ENCODE results near the gene HSD11B2.

Gene HSD11B2

DNA sequence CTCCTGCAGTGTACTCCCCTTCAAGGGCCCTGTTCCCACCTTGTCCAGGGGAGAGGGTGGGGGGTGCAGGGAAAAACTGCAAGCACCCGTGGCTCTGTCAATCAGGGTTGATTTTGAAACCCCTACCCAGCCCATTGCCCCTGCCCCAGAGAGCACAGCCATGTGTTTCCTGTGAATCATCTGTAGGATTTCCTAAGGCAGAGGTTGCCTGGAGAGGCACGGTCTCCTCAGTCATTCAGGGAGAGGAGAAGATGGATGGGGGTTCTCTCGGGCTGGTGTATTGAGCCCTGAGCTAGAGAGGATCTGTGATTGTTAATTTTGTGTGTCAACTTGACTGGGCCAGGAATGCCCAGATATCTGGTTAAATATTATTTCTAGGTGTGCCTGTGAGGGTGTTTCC, 55.9 kb downstream of the HSD11B2 start:
- Histone ChIP-seq H3K4me3 (ENCODE audit: low read depth, low read length) (no peak overlapping the region), H3K27me3 (replicated peaks) (no peaks in the 10 kb centered on the region), H3K36me3 (replicated peaks) (no peaks in the 10 kb centered on the region), H3K27ac (no peak overlapping the region)
- TF ChIP-seq, protein P1, sequence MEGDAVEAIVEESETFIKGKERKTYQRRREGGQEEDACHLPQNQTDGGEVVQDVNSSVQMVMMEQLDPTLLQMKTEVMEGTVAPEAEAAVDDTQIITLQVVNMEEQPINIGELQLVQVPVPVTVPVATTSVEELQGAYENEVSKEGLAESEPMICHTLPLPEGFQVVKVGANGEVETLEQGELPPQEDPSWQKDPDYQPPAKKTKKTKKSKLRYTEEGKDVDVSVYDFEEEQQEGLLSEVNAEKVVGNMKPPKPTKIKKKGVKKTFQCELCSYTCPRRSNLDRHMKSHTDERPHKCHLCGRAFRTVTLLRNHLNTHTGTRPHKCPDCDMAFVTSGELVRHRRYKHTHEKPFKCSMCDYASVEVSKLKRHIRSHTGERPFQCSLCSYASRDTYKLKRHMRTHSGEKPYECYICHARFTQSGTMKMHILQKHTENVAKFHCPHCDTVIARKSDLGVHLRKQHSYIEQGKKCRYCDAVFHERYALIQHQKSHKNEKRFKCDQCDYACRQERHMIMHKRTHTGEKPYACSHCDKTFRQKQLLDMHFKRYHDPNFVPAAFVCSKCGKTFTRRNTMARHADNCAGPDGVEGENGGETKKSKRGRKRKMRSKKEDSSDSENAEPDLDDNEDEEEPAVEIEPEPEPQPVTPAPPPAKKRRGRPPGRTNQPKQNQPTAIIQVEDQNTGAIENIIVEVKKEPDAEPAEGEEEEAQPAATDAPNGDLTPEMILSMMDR (IDR thresholded peaks at IDR 0.05; ENCODE audit: low read depth, low read length, missing control alignments) = no peak
- no peak for DNase-seq
- in situ Hi-C loops (cut with HindIII; ENCODE audit: low pct_ligation_motif_present, low sequenced_read_pairs) = no loop called here

Data from brain microvascular endothelial cell (primary cell).